ENCODE data around the gene EYA3. TPM values are rescaled to one million over a fixed set of nuclear protein-coding genes. Genes with fewer than 3 reads are reported as not detected.

EYA3 gene
- polyA plus RNA-seq, 10 donors, result 13.1 to 23.1 (median 17.5) TPM

GRCh38 chr1:27941671-27942540, 146.5 kb downstream of the EYA3 start:
- DNase-seq, result no peak

DNA sequence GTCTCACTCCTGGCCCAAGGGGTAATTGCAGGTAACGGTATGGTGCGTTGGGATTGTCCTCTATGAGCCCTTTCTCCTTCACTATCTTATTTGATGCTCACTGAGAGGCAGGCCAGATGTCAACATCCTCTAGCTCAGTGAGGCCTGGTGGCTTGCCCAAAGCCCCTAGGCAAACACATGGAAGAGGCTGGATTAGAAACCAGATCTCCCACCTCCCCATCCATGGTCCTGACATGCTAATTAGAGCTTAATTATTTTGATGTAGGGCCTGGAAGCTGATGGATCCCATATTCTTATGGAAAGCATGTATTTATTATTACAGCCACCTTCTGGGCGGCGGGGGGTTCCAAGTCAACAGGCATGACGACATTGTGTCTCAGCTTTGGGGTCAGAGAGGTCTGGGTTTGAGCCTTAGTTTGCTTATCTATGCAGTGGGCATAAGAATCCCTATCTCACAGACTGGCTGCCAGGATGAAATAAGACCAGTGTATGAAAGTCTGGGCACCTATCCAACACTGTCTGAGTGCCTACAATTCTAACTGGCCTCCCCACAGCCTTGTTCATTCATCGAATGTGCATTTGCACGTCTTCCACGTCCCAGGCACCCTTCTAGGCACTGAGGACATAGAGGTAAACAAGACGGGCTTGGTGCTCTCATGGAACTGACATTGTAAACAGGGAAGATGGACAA, 147.4 kb downstream of the EYA3 start:
- DNase-seq, result no peak

- no peak for DNase-seq
Observed at GRCh38 chr1:27940297-27940696, 148.1 kb downstream of the EYA3 start.

GRCh38 chr1:27938488-27938887, 149.9 kb downstream of the EYA3 start:
- DNase-seq, result no peak

- DNase-seq, result no peak
Observed at GRCh38 chr1:27937524-27937836, 150.9 kb downstream of the EYA3 start.

- DNase-seq, result no peak
Observed at GRCh38 chr1:27936370-27936769, 152.0 kb downstream of the EYA3 start.

DNA sequence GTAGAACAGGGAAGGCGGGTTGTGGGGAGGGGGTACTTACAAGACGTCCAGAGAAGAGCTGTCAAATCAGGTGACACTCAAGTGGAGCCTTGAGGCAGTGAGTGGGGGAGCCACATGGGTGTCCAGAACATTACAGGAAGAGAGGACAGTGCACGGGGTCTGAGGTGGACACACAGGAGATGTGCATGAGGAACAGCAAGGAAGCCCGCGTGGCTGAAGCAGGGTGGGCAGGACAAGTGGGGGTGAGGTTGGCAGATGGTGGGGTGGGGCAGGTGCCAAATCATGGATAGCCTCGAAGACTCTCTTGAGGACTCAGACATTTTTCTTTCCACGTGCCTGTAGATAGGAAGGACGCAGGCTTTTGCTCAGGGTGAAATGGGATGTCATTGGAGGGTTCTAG, 152.7 kb downstream of the EYA3 start:
- no peak for DNase-seq

DNA sequence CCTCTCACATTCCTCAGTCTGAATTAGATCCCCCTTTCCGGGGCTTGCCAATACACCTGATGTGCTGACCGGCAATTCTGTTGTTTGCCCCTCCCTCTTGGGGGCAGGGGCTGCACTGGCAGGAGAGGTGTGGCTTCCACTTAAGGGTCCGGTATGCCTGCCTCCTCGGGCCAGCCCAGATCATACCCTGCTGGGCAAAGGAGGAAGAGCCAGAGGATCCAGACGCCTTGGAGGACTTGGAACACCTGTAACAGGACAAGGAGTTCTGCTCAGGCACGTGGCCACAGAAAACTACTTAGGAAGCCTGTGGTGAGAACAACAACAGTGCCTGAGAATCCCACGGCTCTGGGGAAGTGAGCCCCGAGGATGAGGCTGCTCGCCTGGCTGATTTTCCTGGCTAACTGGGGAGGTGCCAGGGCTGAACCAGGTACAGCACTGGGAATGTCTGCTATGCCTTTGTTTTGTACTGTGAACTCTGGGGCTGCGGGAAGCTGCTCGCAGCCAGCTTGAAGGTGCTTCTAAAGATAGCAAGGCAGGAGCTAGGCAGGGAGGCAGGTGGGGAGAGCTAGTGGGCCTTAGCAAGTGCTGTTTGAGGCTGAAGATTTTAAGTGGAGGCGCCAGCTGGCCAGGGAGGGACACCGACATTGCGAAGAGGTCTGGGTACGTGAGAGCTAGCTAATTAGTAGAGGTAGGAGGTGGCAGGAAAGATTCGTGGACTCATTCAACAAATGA, 153.4 kb downstream of the EYA3 start, which contains the start of gene SMPDL3B:
Gene SMPDL3B (plus strand): TSS at position 183 of the 732 bp plus-strand sequence. CDS start 184 bp downstream, at position 367.
- DNase-seq, result no peak

GRCh38 chr1:27931759-27932158, 156.7 kb downstream of the EYA3 start:
- no peak for DNase-seq

- no peak for DNase-seq
Observed at GRCh38 chr1:27931184-27931583, 157.2 kb downstream of the EYA3 start.

DNA sequence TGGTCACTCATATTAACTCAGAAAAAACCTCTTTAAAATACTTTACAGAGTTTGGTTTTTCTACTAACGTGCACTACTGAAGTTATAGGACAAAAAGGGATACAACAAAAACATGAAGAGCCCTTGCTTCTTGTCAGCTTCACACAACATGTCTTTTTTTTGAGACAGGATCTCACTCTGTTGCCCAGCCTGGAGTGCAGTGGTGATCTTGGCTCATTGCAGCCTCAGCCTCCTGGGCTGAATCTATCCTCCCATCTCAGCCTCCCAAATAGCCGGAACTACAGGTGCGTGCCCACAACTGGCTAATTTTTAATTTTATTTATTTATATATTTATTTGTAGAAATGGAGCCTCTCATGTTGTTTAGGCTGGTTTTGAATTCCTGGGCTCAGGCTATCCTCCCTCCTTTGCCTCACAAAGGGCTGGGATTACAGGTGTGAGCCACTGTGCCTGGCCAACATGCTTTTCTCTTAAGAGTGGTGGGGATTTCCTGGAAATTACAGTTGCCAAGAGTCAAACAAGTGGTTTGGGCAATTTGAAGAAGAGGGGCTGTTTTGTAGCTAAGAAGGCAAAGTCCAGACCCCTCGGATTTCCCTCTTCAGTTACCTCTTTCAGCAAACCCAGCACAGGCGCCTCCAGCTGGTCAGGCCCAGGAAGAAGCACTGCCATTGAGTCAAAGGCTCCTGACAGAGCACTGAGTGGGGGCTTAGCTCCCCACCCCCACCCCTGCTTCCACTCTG, 160.0 kb downstream of the EYA3 start:
- DNase-seq, result no peak

- DNase-seq, result no peak
Observed at GRCh38 chr1:27922272-27922671, 166.1 kb downstream of the EYA3 start.

Other genes starting within 250 kb of the EYA3 start
- gene THEMIS2, start 216.1 kb downstream of the EYA3 start, polyA plus RNA-seq (ENCODE audit: insufficient read length in 10 of 10), result 1 to 10 TPM; 2.4 to 5.7 (median 3.2) TPM
- gene RPA2, start 174.0 kb downstream of the EYA3 start, polyA plus RNA-seq (ENCODE audit: insufficient read length in 10 of 10), result 10 to 100 TPM; 37.5 to 64.2 (median 45.9) TPM
- under 1 TPM in 5 of 10 donors, not detected in 5; 0.15 to 0.48 (median 0.31) TPM for gene SMPDL3B, start 153.6 kb downstream of the EYA3 start, polyA plus RNA-seq (ENCODE audit: insufficient read length in 10 of 10)
- gene XKR8, start 128.6 kb downstream of the EYA3 start, polyA plus RNA-seq (ENCODE audit: insufficient read length in 10 of 10), result 1 to 10 TPM; 5.9 to 8.4 (median 6.8) TPM
- 1 to 10 TPM; 1.5 to 2.6 (median 2.0) TPM for gene PTAFR, start 88.1 kb upstream of the EYA3 start, polyA plus RNA-seq (ENCODE audit: insufficient read length in 10 of 10)
- gene DNAJC8, start 144.4 kb upstream of the EYA3 start, polyA plus RNA-seq (ENCODE audit: insufficient read length in 10 of 10), result 10 to 100 TPM; 76.1 to 98.4 (median 83.6) TPM
- 100 to 1,000 TPM in 2 of 10 donors, 10 to 100 TPM in 8; 69.0 to 104 (median 76.6) TPM for gene ATP5IF1, start 147.5 kb upstream of the EYA3 start, polyA plus RNA-seq (ENCODE audit: insufficient read length in 10 of 10)
- gene SESN2, start 170.9 kb upstream of the EYA3 start, polyA plus RNA-seq (ENCODE audit: insufficient read length in 10 of 10), result 1 to 10 TPM; 2.3 to 4.3 (median 3.5) TPM
- gene MED18, start 240.4 kb upstream of the EYA3 start, polyA plus RNA-seq (ENCODE audit: insufficient read length in 10 of 10), result 10 to 100 TPM; 11.0 to 15.9 (median 12.9) TPM

Data from muscle of back (tissue), 11 donors.